PC-3 (cell line): Measurements from ENCODE around the gene TCF7L1.

Experiments used
- EZH2 ChIP-seq: fragments of 300-600 bp; sonication (generic); IDR thresholded peaks from one replicate; pipeline ENCODE4 v1.6.1; 2017; ENCODE audit warnings: antibody characterized with exemption, mild to moderate bottlenecking, low read length; ENCODE audit not compliant: unreplicated experiment
- EZH2phosphoT487 ChIP-seq: fragments of 300-600 bp; sonication (generic); IDR thresholded peaks from 2 replicates; pipeline ENCODE4 v1.6.1; 2018; ENCODE audit warnings: mild to moderate bottlenecking, antibody characterized with exemption, low read length, borderline replicate concordance
- TF ChIP-seq, protein P1 (sequence below): fragments of 300-600 bp; sonication (generic); conservative IDR thresholded peaks from 2 replicates; pipeline ENCODE4 v1.5.1; 2017; ENCODE audit warnings: antibody characterized with exemption, low read depth, mild to moderate bottlenecking, low read length

DNA sequence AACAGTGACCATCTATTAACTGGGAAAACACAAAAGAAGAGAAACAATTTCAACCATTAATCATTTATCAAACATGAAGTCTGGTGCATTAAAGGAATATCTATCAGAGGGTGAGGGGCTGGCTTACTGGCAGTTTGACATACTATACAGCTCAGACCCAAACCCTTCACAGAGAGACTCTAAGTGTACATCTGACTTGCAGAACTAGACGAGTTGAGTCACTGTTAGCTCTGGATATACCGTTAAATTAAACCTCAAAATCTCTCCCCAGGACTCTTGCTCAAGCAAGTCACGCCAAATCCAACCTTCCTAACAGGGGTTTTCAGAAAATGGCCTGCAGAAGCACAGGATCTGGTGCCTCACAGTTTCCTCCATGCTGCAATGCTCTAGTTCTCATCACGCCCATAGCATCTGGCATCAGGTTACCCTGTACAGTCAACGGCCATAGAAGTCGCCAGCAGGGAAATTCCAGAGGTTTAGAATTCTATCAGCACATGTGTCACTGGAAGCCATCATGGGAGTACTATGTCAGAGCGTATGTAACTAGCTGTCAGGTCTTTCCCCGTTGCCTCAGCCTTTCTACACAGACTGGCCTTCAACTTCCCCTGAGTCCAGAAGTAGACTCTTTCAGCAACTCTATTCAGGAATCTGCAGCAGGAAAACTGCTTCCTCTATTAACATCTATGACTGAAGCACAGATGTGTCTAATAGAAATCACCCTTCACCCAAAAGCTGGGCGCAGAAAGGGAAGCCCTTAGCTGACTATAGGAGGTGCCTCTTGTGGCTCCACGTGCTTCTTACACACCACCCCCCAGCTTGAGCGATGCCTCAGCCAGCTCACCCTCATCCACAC is 185.3 kb downstream of the TCF7L1 start:
- TF ChIP-seq, protein P1, sequence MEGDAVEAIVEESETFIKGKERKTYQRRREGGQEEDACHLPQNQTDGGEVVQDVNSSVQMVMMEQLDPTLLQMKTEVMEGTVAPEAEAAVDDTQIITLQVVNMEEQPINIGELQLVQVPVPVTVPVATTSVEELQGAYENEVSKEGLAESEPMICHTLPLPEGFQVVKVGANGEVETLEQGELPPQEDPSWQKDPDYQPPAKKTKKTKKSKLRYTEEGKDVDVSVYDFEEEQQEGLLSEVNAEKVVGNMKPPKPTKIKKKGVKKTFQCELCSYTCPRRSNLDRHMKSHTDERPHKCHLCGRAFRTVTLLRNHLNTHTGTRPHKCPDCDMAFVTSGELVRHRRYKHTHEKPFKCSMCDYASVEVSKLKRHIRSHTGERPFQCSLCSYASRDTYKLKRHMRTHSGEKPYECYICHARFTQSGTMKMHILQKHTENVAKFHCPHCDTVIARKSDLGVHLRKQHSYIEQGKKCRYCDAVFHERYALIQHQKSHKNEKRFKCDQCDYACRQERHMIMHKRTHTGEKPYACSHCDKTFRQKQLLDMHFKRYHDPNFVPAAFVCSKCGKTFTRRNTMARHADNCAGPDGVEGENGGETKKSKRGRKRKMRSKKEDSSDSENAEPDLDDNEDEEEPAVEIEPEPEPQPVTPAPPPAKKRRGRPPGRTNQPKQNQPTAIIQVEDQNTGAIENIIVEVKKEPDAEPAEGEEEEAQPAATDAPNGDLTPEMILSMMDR: no peak
- TF ChIP-seq EZH2: no peak
- no peak for TF ChIP-seq EZH2phosphoT487
